RWPE1 (cell line): ENCODE measurements around the gene BHMT2.
A peak's percentile ranks its signal among the peaks of the same experiment; 100 is the strongest.

Source experiments
- CTCF ChIA-PET: fragments of 350-600 bp; sonication (Branson Sonifier 250); formaldehyde crosslinking; extraction: SDS; loops from one replicate; lab custom pipeline; 2021; lab: Yijun Ruan, JAX
- POLR2A ChIA-PET: fragments of 400-600 bp; formaldehyde crosslinking; extraction: SDS; loops from one replicate; lab custom pipeline; 2020; ENCODE audit warnings: antibody characterized with exemption; ENCODE audit not compliant: low non-redundant PET; lab: Yijun Ruan, JAX
- DNase-seq: peaks from one replicate; pipeline ENCODE4 v3.0.0; 2012; ENCODE audit warnings: low spot score
- H3K27ac ChIP-seq: fragments of 450-650 bp; 2 replicates; pipeline ENCODE4 v1.5.1; 2017
- TF ChIP-seq, protein P1 (sequence below): fragments of 450-650 bp; conservative IDR thresholded peaks from 2 replicates; pipeline ENCODE4 v1.5.1; 2017; ENCODE audit warnings: low read depth, mild to moderate bottlenecking

Gene BHMT2

DNA sequence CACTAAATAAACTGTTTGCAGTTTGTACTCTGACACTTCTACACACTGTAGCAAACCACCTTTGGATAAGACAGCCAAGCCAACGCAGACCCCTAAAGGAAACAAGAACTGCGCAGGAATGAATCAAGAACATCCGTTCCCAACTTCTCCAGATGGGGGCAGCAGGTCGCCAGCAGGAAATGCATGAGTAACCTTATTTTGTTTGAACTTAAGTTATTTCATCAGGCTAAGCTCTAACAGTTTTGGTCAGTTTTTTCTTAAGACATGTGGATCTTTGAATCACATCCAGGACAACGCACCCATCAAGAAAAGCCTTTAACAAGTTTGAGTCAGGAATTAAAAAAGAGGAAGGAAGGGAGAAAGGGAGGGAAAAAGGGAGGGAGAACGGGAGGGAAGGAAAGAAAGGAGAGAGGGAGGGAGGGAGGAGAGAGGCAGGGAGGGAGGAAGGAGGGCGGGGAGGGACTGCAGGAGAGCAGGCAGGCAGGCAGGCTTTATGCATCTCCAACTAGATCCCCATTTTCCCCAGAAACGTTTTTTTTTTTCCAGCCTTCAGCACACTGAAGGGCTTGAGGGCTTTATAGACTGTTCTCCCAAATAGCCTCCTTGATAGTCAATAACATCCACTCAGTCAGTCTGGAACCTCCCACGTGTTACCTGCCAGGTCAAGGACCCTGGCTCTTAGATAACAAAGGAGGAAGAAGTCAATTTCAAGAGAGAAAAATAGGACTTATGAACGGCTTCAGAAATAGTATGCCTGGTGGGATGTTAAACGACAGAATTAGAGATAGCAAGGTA lies 64.3 kb downstream of the BHMT2 start:
- peak; percentile 72 for DNase-seq
- ChIA-PET CTCF (interaction anchor here (0.6 to 5.1 kb wide), 33 partner anchors 10 to 950 kb away, joined by 3 to 115 read pairs (median 5); partner anchors contain the start of gene ARSB), POLR2A (no interaction called here)
- TF ChIP-seq, protein P1, sequence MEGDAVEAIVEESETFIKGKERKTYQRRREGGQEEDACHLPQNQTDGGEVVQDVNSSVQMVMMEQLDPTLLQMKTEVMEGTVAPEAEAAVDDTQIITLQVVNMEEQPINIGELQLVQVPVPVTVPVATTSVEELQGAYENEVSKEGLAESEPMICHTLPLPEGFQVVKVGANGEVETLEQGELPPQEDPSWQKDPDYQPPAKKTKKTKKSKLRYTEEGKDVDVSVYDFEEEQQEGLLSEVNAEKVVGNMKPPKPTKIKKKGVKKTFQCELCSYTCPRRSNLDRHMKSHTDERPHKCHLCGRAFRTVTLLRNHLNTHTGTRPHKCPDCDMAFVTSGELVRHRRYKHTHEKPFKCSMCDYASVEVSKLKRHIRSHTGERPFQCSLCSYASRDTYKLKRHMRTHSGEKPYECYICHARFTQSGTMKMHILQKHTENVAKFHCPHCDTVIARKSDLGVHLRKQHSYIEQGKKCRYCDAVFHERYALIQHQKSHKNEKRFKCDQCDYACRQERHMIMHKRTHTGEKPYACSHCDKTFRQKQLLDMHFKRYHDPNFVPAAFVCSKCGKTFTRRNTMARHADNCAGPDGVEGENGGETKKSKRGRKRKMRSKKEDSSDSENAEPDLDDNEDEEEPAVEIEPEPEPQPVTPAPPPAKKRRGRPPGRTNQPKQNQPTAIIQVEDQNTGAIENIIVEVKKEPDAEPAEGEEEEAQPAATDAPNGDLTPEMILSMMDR = peak; percentile 91
- no peak overlapping the region for H3K27ac ChIP-seq

DNA sequence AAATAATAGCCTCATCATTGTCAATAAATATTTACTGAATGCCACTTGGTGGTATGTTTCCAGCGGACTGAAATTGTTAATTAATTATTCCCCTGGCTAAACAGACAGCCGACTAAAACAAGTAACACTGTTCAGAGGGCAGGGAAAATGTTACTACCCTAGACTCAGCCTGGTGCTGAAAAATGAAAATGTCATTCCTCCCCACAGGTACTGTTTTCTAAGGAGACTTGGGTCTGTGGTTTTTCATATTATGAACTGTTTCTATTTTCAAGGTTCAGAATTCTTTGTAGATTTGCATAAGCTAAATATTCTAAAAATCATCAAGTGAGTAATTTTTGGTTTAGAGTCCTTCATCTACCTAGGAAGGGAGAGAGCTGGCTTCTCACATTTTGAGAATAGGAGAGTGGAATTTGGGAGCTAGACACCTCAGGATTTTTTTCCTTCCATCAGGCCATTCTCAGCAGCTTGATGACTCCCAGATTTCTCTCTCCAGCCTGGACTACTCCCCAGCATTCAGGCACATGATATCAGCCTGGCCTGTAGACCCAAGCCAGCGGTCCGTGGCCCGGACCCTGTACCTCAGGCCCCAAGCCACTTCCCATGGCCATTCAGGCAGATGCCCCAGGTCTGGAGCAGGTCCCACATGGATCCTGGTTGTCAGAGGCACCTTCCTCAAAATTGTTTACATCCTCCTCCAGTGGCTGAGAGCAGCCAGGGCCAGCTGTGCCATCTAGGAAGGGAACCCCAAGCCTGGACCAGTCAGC lies 66.4 kb downstream of the BHMT2 start:
- H3K27ac ChIP-seq = no peak overlapping the region
- ChIA-PET POLR2A (interaction anchor here (0.7 kb wide), 1 partner anchor 71 kb away, joined by 5 read pairs; no protein-coding TSS in a partner anchor), CTCF (interaction anchor here (0.6 to 5.1 kb wide), 3 partner anchors 53 to 722 kb away, joined by 3 to 115 read pairs (median 4); no protein-coding TSS in a partner anchor)
- DNase-seq = no peak
- TF ChIP-seq, protein P1 = no peak

DNA sequence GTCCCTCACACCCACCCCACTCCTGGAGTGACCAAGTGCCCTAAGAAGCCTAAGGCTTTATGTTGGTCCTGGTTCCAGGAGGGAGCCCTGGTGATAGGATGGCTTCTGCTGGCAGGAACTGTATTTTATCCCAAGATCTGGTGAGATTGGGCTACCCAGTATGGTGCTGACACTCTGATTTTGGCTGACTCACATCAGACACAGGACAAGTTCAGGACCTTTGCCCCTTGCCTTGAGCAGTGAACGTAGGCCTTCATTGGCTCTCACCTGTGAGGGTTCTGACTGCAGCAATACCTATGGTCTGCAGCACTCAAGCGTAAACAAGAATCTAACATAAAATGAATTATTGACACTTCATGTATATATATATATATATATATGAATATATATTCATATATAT lies 67.1 kb downstream of the BHMT2 start:
- DNase-seq = no peak
- H3K27ac ChIP-seq = no peak overlapping the region
- ChIA-PET CTCF (interaction anchor here (5.1 kb wide), 1 partner anchor 114 kb away, joined by 115 read pairs; no protein-coding TSS in a partner anchor), POLR2A (no interaction called here)
- TF ChIP-seq, protein P1 = no peak
